ENCODE data around the gene LPAR1.

Gene LPAR1

GRCh38 chr9:110926828-110927487, 111.3 kb downstream of the LPAR1 start:
- in situ Hi-C loops (cut with HindIII; ENCODE audit: low sequenced_read_pairs) = no loop called here

GRCh38 chr9:110923601-110924000, 114.7 kb downstream of the LPAR1 start:
- in situ Hi-C loops (cut with HindIII; ENCODE audit: low sequenced_read_pairs) = no loop called here

- in situ Hi-C loops (cut with HindIII; ENCODE audit: low sequenced_read_pairs) = no loop called here
These were observed 116.1 kb downstream of the LPAR1 start for GRCh38 chr9:110922145-110922544.

GRCh38 chr9:110921705-110922104, 116.6 kb downstream of the LPAR1 start:
- in situ Hi-C loops (cut with HindIII; ENCODE audit: low sequenced_read_pairs) = no loop called here

- in situ Hi-C loops (cut with HindIII; ENCODE audit: low sequenced_read_pairs) = no loop called here
These were observed 118.7 kb downstream of the LPAR1 start for GRCh38 chr9:110919609-110920008.

GRCh38 chr9:110919050-110919435, 119.2 kb downstream of the LPAR1 start:
- in situ Hi-C loops (cut with HindIII; ENCODE audit: low sequenced_read_pairs) = no loop called here

- in situ Hi-C loops (cut with HindIII; ENCODE audit: low sequenced_read_pairs) = no loop called here
These were observed 119.8 kb downstream of the LPAR1 start for GRCh38 chr9:110918316-110919049.

GRCh38 chr9:110916403-110916802, 121.9 kb downstream of the LPAR1 start:
- in situ Hi-C loops (cut with HindIII; ENCODE audit: low sequenced_read_pairs) = no loop called here

- in situ Hi-C loops (cut with HindIII; ENCODE audit: low sequenced_read_pairs) = loop anchor here (5.0 kb wide), 1 partner anchor 80 kb away; no protein-coding TSS in a partner anchor
These were observed 125.6 kb downstream of the LPAR1 start for GRCh38 chr9:110912419-110913291.

- in situ Hi-C loops (cut with HindIII; ENCODE audit: low sequenced_read_pairs) = loop anchor here (5.0 kb wide), 1 partner anchor 80 kb away; no protein-coding TSS in a partner anchor
These were observed 126.4 kb downstream of the LPAR1 start for GRCh38 chr9:110911659-110912418.

GRCh38 chr9:110908894-110909293, 129.4 kb downstream of the LPAR1 start:
- in situ Hi-C loops (cut with HindIII; ENCODE audit: low sequenced_read_pairs) = no loop called here

- in situ Hi-C loops (cut with HindIII; ENCODE audit: low sequenced_read_pairs) = no loop called here
These were observed 137.4 kb downstream of the LPAR1 start for GRCh38 chr9:110900917-110901316.

GRCh38 chr9:110900456-110900855, 137.8 kb downstream of the LPAR1 start:
- in situ Hi-C loops (cut with HindIII; ENCODE audit: low sequenced_read_pairs) = no loop called here

GRCh38 chr9:110898866-110899265, 139.4 kb downstream of the LPAR1 start:
- in situ Hi-C loops (cut with HindIII; ENCODE audit: low sequenced_read_pairs) = no loop called here

GRCh38 chr9:110898358-110898757, 139.9 kb downstream of the LPAR1 start:
- in situ Hi-C loops (cut with HindIII; ENCODE audit: low sequenced_read_pairs) = no loop called here

- in situ Hi-C loops (cut with HindIII; ENCODE audit: low sequenced_read_pairs) = no loop called here
These were observed 140.3 kb downstream of the LPAR1 start for GRCh38 chr9:110897943-110898342.

- in situ Hi-C loops (cut with HindIII; ENCODE audit: low sequenced_read_pairs) = no loop called here
These were observed 142.9 kb downstream of the LPAR1 start for GRCh38 chr9:110895147-110895905.

- in situ Hi-C loops (cut with HindIII; ENCODE audit: low sequenced_read_pairs) = no loop called here
These were observed 143.5 kb downstream of the LPAR1 start for GRCh38 chr9:110894731-110895130.

- in situ Hi-C loops (cut with HindIII; ENCODE audit: low sequenced_read_pairs) = no loop called here
These were observed 145.6 kb downstream of the LPAR1 start for GRCh38 chr9:110892689-110893088.

- in situ Hi-C loops (cut with HindIII; ENCODE audit: low sequenced_read_pairs) = no loop called here
These were observed 146.5 kb downstream of the LPAR1 start for GRCh38 chr9:110891760-110892159.

Data from endothelial cell of hepatic sinusoid (primary cell).